Epithelial cell of esophagus (primary cell): ENCODE data around the gene IFI35.
"Not testable (repeated sequence)": the region's sequence is repeated elsewhere in the genome, so short reads cannot be mapped to it uniquely, and the experiment has no call there.

Experiments
- DNase-seq: peaks from one replicate; pipeline ENCODE4 v3.0.0; 2010; ENCODE audit warnings: low read depth
- H3K4me3 ChIP-seq: 2 replicates; pipeline ENCODE4 v1.5.1; 2011; ENCODE audit warnings: mild to moderate bottlenecking, low read length, control low read depth
- TF ChIP-seq, protein P1 (sequence below): IDR thresholded peaks from 2 replicates; pipeline ENCODE4 v1.5.1; 2011; ENCODE audit warnings: low read depth, mild to moderate bottlenecking, low read length, control low read depth, inconsistent platforms; ENCODE audit not compliant: insufficient read depth; ENCODE audit errors: missing control alignments

IFI35 gene

DNA sequence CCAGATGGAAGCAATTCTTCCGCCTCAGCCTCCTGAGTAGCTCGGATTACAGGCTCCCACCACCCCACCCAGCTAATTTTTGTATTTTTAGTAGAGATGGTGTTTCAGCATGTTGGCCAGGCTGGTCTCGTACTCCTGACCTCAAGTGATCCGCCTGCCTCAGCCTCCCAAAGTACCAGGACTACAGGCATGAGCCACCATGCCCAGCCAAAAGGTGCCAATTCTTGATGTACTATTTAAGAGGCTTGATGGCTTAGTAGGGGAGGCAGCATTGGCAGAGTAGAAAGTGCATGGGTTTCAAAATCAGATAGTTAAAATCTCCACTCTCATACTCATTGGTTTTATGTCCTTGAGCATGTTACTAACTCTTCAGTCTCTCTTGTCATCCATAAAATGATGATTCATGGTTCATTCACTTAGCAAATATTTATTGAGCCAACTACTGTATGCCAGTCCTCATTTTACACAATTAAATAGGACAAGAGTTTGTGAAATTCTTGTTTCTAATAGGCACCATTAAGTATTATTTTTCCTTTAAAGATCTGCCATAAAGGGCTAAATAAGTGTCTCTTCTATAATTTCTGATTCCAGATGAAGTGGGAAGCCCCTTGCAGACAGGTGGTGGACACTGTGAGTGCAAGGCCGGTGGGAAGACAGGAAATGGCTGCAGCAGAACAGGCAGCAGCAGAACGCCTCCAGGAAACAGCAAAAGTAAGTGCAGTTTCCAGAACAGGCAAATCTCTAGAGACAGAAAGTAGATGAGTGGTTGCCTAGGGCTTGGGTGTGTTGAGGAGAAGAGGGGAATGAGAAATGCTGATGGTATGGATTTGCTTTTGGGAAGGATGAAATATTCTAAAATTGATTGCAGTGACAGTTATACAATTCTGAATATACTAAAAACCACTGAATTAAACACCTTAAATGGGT lies 16.6 kb upstream of the IFI35 start:
- TF ChIP-seq, protein P1, sequence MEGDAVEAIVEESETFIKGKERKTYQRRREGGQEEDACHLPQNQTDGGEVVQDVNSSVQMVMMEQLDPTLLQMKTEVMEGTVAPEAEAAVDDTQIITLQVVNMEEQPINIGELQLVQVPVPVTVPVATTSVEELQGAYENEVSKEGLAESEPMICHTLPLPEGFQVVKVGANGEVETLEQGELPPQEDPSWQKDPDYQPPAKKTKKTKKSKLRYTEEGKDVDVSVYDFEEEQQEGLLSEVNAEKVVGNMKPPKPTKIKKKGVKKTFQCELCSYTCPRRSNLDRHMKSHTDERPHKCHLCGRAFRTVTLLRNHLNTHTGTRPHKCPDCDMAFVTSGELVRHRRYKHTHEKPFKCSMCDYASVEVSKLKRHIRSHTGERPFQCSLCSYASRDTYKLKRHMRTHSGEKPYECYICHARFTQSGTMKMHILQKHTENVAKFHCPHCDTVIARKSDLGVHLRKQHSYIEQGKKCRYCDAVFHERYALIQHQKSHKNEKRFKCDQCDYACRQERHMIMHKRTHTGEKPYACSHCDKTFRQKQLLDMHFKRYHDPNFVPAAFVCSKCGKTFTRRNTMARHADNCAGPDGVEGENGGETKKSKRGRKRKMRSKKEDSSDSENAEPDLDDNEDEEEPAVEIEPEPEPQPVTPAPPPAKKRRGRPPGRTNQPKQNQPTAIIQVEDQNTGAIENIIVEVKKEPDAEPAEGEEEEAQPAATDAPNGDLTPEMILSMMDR, result no peak
- DNase-seq, result peak; percentile 77
- H3K4me3 ChIP-seq, result no peak overlapping the region

DNA sequence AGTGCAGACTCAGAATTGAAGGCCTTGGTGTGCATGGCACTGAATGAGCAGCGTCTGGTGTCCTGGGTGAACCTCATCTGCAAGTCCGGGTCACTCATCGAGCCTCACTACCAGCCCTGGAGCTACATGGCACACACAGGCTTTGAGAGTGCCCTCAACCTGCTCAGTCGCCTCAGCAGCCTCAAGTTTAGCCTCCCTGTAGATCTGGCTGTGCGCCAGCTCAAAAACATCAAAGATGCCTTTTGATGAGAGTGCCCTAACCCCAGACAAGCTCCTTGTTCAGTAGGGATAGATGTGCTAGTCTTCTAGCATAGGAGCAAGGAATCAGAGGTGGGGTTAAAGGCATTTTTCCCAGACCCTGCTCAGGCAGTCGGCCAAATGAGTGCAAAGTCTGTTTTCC lies 15.1 kb upstream of the IFI35 start:
- H3K4me3 ChIP-seq, result no peak overlapping the region
- TF ChIP-seq, protein P1, result no peak
- DNase-seq, result no peak

GRCh38 chr17:42992872-42993271 lies 13.7 kb upstream of the IFI35 start:
- TF ChIP-seq, protein P1, result no peak
- H3K4me3 ChIP-seq, result no peak overlapping the region
- DNase-seq, result no peak

GRCh38 chr17:42993913-42994312 lies 12.7 kb upstream of the IFI35 start:
- H3K4me3 ChIP-seq, DNase-seq: not testable (repeated sequence)

DNA sequence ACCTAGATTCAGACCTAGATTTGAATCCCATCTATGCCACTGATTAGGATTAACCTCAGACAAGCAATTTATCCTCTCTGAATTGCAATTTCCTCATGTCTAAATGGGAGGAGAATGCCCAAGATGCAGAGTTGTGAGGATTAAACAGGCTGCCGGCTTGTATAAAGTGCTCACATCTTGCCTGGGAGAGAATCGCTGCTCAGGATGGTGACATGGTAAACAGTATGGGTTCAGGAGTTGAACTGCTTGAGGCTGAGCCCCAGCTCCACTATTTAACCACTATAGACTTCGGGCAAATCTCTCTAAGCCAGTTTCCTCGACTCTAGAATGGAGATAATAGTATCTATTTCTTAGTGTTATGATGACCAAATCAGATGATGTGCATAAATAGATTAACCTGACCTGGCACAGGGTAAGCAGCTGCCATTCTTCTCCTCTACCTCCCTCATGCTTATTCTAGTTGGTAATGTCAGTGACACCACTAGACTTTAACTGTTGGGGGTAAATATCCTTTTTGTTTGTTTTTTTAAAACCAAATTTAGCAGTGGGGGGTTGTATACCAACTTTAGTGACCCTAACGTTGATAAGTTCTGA lies 9.1 kb upstream of the IFI35 start:
- H3K4me3 ChIP-seq, result peak overlapping the region; percentile 30
- TF ChIP-seq, protein P1, result no peak

GRCh38 chr17:42997984-42998938 lies 8.3 kb upstream of the IFI35 start, which contains the start of gene RPL27:
RPL27 (plus strand) TSS chr17:42998419; CDS start chr17:42998751, 332 bp downstream.
- peak within 1 kb of the TSS; percentile 90 for H3K4me3 ChIP-seq
- TF ChIP-seq, protein P1, result peak; percentile 83
- peak; percentile 100 for DNase-seq

More for the DNA sequence above, 9.1 kb upstream of the IFI35 start:
- no peak for DNase-seq

DNA sequence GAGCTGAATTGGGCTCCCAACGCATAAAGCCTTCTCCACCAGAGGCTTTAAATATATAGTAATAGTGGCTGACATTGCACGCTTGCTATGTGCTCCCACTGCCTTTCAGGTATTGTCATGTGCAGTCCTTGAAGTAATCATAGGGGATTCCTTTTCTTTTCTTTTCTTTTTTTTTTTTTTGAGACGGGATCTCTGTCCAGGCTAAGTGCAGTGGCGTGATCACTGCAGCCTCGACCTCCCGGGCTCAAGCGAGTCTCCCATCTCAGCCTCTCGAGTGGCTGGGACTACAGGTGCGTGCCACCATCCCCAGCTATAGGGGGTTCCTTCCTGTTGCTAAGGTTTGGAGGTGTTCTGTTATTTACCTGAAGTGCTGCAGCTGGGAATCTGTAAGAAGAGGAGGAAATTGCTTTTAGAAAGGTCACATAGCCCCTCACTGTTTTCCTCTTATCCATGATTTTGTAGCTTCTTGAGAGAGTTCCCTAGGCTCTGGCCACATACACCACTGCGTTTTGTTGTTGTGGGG lies 7.5 kb upstream of the IFI35 start:
- DNase-seq, result no peak
- H3K4me3 ChIP-seq, result peak overlapping the region; percentile 90
- TF ChIP-seq, protein P1, result no peak

DNA sequence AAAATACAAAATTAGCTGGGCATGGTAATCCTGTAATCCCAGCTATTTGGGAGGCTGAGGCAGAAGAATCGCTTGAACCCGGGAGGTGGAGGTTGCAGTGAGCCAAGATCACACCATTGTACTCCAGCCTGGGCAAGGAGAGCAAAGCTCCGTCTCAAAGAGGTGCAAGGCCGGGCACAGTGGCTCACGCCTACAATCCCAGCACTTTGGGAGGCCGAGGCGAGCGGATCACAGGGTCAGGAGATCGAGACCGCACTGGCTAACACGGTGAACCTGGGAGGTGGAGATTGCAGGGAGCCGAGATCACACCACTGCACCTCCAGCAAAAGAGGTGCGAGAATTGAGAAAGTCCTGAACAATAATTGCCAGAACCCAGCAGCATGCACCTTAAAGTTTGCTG lies 5.7 kb upstream of the IFI35 start:
- H3K4me3 ChIP-seq, DNase-seq: not testable (repeated sequence)
